T47D (cell line): ENCODE results near the gene EPYC.

Experiments
- DNase-seq, 2 experiments: peaks; one replicate each; pipeline versions ENCODE4 v3.0.0 to v3.0.0-alpha.2; 2011 to 2012; ENCODE audit warnings: low read depth in 1 of 2, low spot score in 1 of 2
- JUND ChIP-seq: IDR thresholded peaks from 2 replicates; pipeline ENCODE4 v1.6.1; 2012; ENCODE audit warnings: low read depth
- in situ Hi-C: cut with HindIII; loops from 2 replicates; pipeline ENCODE4 v1.10.0; 2016; ENCODE audit warnings: low sequenced_read_pairs, low pct_unique_long_range_greater_than_20kb

EPYC gene

GRCh38 chr12:90963946-90964345, 40.8 kb downstream of the EPYC start:
- in situ Hi-C loops, result no loop called here
- no peak for TF ChIP-seq JUND
- DNase-seq, result no peak

GRCh38 chr12:90961154-90961553, 43.6 kb downstream of the EPYC start:
- in situ Hi-C loops, result no loop called here
- no peak for DNase-seq
- TF ChIP-seq JUND, result no peak

GRCh38 chr12:90959538-90960139, 45.1 kb downstream of the EPYC start:
- DNase-seq, result peak; percentile 52 to 71
- in situ Hi-C loops, result no loop called here
- TF ChIP-seq JUND, result no peak

- no peak for TF ChIP-seq JUND
- DNase-seq, result no peak
- in situ Hi-C loops, result no loop called here
These were observed 45.7 kb downstream of the EPYC start for GRCh38 chr12:90959032-90959431.

- no peak for DNase-seq
- no peak for TF ChIP-seq JUND
- in situ Hi-C loops, result no loop called here
These were observed 46.4 kb downstream of the EPYC start for GRCh38 chr12:90958347-90958746.

GRCh38 chr12:90954921-90955320, 49.9 kb downstream of the EPYC start, which contains the start of gene CCER1:
TSS of gene CCER1 (minus strand) at chr12:90955176. CDS start at chr12:90954742, 434 bp downstream.
- DNase-seq, result no peak
- no peak for TF ChIP-seq JUND
- in situ Hi-C loops, result no loop called here

- TF ChIP-seq JUND, result no peak
- no peak for DNase-seq
- in situ Hi-C loops, result no loop called here
These were observed 50.3 kb downstream of the EPYC start for GRCh38 chr12:90954428-90954827.

- no peak for DNase-seq
- no peak for TF ChIP-seq JUND
- in situ Hi-C loops, result no loop called here
These were observed 50.8 kb downstream of the EPYC start for GRCh38 chr12:90953956-90954421.

GRCh38 chr12:90951432-90952105, 53.2 kb downstream of the EPYC start:
- DNase-seq, result no peak
- TF ChIP-seq JUND, result no peak
- in situ Hi-C loops, result no loop called here

GRCh38 chr12:90947869-90948268, 56.9 kb downstream of the EPYC start:
- TF ChIP-seq JUND, result no peak
- no peak for DNase-seq
- in situ Hi-C loops, result no loop called here

GRCh38 chr12:90945070-90945649, 59.6 kb downstream of the EPYC start:
- peak; percentile 48 to 65 for DNase-seq
- no peak for TF ChIP-seq JUND
- in situ Hi-C loops, result no loop called here

GRCh38 chr12:90943255-90943654, 61.5 kb downstream of the EPYC start:
- in situ Hi-C loops, result no loop called here
- DNase-seq, result no peak
- TF ChIP-seq JUND, result no peak

GRCh38 chr12:90940872-90941499, 63.8 kb downstream of the EPYC start:
- DNase-seq, result peak; percentile 50 to 72
- no peak for TF ChIP-seq JUND
- in situ Hi-C loops, result no loop called here
